ENCODE results near the gene VMAC.
A peak's percentile ranks its signal among the peaks of the same experiment; 100 is the strongest.

The VMAC gene

DNA sequence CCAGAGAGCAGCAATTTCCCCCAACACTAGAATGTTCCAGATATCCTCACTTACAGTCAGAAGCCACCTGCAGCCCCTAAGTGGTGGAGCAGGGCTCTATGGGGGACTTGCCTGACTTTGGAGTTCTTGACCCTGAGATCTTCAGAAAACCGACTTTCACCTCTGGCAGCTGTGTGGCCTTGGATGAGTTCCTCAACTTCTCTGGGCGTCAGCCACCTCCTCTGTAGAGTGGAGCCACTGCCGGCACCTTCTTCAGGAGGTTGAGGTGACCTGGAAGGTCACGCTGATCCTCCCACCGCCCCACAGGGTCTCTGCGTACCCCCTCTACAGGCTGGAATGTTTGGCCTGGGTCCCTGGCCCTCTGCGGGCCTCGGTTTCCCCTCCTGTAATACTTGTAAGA, 27.2 kb upstream of the VMAC start:
- DNase-seq (ENCODE audit: low spot score), result no peak
- H2BK120ac ChIP-seq (ENCODE audit: low read depth, low read length), result no peak overlapping the region
- no peak overlapping the region for H4K8ac ChIP-seq (ENCODE audit: low read depth, low read length)
- H3K18ac ChIP-seq (ENCODE audit: low read length), result peak overlapping the region; percentile 35
- H2BK15ac ChIP-seq (ENCODE audit: low read length), result peak overlapping the region; percentile 30
- no peak overlapping the region for H3K4ac ChIP-seq (ENCODE audit: low read length)
- H3K14ac ChIP-seq (ENCODE audit: low read length), result no peak overlapping the region
- peak overlapping the region; percentile 94 for H2AK5ac ChIP-seq (ENCODE audit: low read depth, low read length)
- peaks cover 20 to 21% of the 10 kb centered on the region in 2 donors for H3K4me1 ChIP-seq (ENCODE audit: control insufficient read depth in 2 of 2, insufficient read depth in 1 of 2, low read depth in 1 of 2, low read length in 2 of 2)
- no peaks in the 10 kb centered on the region for H3K36me3 ChIP-seq (replicated peaks in 1 of 2; ENCODE audit: control insufficient read depth in 2 of 2, insufficient read depth in 2 of 2, low read length in 2 of 2)
- H2BK5ac ChIP-seq (ENCODE audit: low read length), result no peak overlapping the region
- no peak overlapping the region for H3K9ac ChIP-seq (ENCODE audit: low read depth, low read length, poor library complexity)
- H3K79me1 ChIP-seq (ENCODE audit: low read depth, low read length), result no peaks in the 10 kb centered on the region
- peak overlapping the region; percentile 71 for H3K27ac ChIP-seq (replicated peaks; ENCODE audit: low read length)
- no peak overlapping the region for H3K4me2 ChIP-seq (ENCODE audit: insufficient read depth, low read length, poor library complexity, severe bottlenecking)
- H3K4me3 ChIP-seq (ENCODE audit: low read length in 2 of 2), result no peak overlapping the region
- no peak overlapping the region for H3K23ac ChIP-seq (ENCODE audit: low read depth, low read length, poor library complexity)
- H3K27me3 ChIP-seq (ENCODE audit: control insufficient read depth in 3 of 3, insufficient read depth in 3 of 3, low read depth in 1 of 3, low read length in 3 of 3), result no peaks in the 10 kb centered on the region
- H2AFZ ChIP-seq (ENCODE audit: low read length), result no peak overlapping the region
- H4K91ac ChIP-seq (ENCODE audit: low read depth, low read length, poor library complexity), result no peak overlapping the region
- WGBS, 2 donors (ENCODE audit: extremely low coverage in 2 of 2, insufficient read length in 2 of 2, insufficient replicate concordance in 1 of 2), result no CpG with 5 or more reads among the region's 8 CpGs
- no peak overlapping the region for H2BK12ac ChIP-seq (ENCODE audit: low read length)
- peaks cover 0 to 2% of the 10 kb centered on the region in 2 donors for H3K9me3 ChIP-seq (replicated peaks in 1 of 2; ENCODE audit: control insufficient read depth in 2 of 2, insufficient read depth in 1 of 2, low read depth in 1 of 2, low read length in 2 of 2)

DNA sequence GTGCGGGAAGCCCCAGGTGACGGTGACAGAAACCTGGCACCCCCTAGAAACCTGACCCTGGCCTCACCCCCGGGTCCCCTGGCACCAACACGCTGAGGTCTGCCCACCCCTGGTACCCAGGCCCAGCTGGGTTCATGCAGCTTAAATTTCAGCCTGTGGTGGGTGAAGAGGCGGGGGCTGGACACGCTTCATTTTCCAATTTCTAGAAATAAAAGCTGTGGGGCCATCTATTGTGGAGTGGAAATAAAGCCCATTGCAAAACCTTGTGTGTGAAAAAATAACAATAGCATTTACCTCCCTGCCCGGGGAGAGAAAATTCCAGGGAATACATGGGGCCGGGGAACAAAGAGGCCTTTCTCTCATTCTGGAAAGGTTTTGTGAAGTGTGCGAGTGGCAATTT, 26.8 kb upstream of the VMAC start:
- peak overlapping the region; percentile 35 for H3K18ac ChIP-seq (ENCODE audit: low read length)
- no peaks in the 10 kb centered on the region for H3K36me3 ChIP-seq (replicated peaks in 1 of 2; ENCODE audit: control insufficient read depth in 2 of 2, insufficient read depth in 2 of 2, low read length in 2 of 2)
- H2BK120ac ChIP-seq (ENCODE audit: low read depth, low read length), result no peak overlapping the region
- H3K79me1 ChIP-seq (ENCODE audit: low read depth, low read length), result no peaks in the 10 kb centered on the region
- no peak overlapping the region for H3K4ac ChIP-seq (ENCODE audit: low read length)
- peaks cover 0 to 2% of the 10 kb centered on the region in 2 donors for H3K9me3 ChIP-seq (replicated peaks in 1 of 2; ENCODE audit: control insufficient read depth in 2 of 2, insufficient read depth in 1 of 2, low read depth in 1 of 2, low read length in 2 of 2)
- no peak overlapping the region for H3K4me2 ChIP-seq (ENCODE audit: insufficient read depth, low read length, poor library complexity, severe bottlenecking)
- no peak overlapping the region for H4K91ac ChIP-seq (ENCODE audit: low read depth, low read length, poor library complexity)
- H3K23ac ChIP-seq (ENCODE audit: low read depth, low read length, poor library complexity), result no peak overlapping the region
- no peak overlapping the region for H3K4me3 ChIP-seq (ENCODE audit: low read length in 2 of 2)
- H2AFZ ChIP-seq (ENCODE audit: low read length), result no peak overlapping the region
- no peaks in the 10 kb centered on the region for H3K27me3 ChIP-seq (ENCODE audit: control insufficient read depth in 3 of 3, insufficient read depth in 3 of 3, low read depth in 1 of 3, low read length in 3 of 3)
- H4K8ac ChIP-seq (ENCODE audit: low read depth, low read length), result no peak overlapping the region
- peak overlapping the region; percentile 30 for H2BK15ac ChIP-seq (ENCODE audit: low read length)
- no peak overlapping the region for H3K14ac ChIP-seq (ENCODE audit: low read length)
- peak overlapping the region; percentile 71 for H3K27ac ChIP-seq (replicated peaks; ENCODE audit: low read length)
- H2BK12ac ChIP-seq (ENCODE audit: low read length), result no peak overlapping the region
- peak; percentile 23 for DNase-seq (ENCODE audit: low spot score)
- peak overlapping the region; percentile 94 for H2AK5ac ChIP-seq (ENCODE audit: low read depth, low read length)
- H3K4me1 ChIP-seq (ENCODE audit: control insufficient read depth in 2 of 2, insufficient read depth in 1 of 2, low read depth in 1 of 2, low read length in 2 of 2), result peaks cover 20 to 21% of the 10 kb centered on the region in 2 donors
- H3K9ac ChIP-seq (ENCODE audit: low read depth, low read length, poor library complexity), result no peak overlapping the region
- no peak overlapping the region for H2BK5ac ChIP-seq (ENCODE audit: low read length)
- WGBS, 2 donors (ENCODE audit: extremely low coverage in 2 of 2, insufficient read length in 2 of 2, insufficient replicate concordance in 1 of 2), result no CpG with 5 or more reads among the region's 9 CpGs

DNA sequence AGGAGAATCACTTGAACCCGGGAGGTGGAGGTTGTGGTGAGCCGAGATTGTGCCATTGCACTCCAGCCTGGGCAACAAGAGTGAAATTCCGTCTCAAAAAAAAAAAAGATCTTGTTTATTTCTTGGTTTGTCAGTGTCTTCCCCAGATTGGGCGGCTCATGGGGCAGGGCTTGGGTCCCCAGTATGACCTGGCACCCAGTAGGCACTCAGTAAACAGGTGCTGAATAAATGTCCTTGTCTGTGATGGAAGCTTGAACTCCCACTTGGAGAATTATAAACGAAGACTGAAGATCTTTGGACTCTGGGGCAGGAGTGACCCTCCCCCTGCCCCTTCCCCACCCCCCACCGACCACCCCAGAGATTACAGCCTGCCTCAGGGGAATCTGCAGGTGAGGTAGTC, 24.5 kb upstream of the VMAC start:
- Histone ChIP-seq H2AK5ac (ENCODE audit: low read depth, low read length) (peak overlapping the region; percentile 32), H3K18ac (ENCODE audit: low read length) (peak overlapping the region; percentile 24), H3K79me1 (ENCODE audit: low read depth, low read length) (no peaks in the 10 kb centered on the region), H3K14ac (ENCODE audit: low read length) (no peak overlapping the region), H2BK120ac (ENCODE audit: low read depth, low read length) (no peak overlapping the region), H3K36me3 (replicated peaks in 1 of 2; ENCODE audit: control insufficient read depth in 2 of 2, insufficient read depth in 2 of 2, low read length in 2 of 2) (no peaks in the 10 kb centered on the region), H3K4me3 (ENCODE audit: low read length in 2 of 2) (no peak overlapping the region), H2BK5ac (ENCODE audit: low read length) (no peak overlapping the region), H2BK12ac (ENCODE audit: low read length) (no peak overlapping the region), H3K4me1 (ENCODE audit: control insufficient read depth in 2 of 2, insufficient read depth in 1 of 2, low read depth in 1 of 2, low read length in 2 of 2) (peaks cover 20% of the 10 kb centered on the region in 2 donors), H3K9me3 (replicated peaks in 1 of 2; ENCODE audit: control insufficient read depth in 2 of 2, insufficient read depth in 1 of 2, low read depth in 1 of 2, low read length in 2 of 2) (no peaks in the 10 kb centered on the region), H3K27ac (replicated peaks; ENCODE audit: low read length) (no peak overlapping the region), H3K23ac (ENCODE audit: low read depth, low read length, poor library complexity) (no peak overlapping the region), H3K4ac (ENCODE audit: low read length) (no peak overlapping the region), H3K27me3 (ENCODE audit: control insufficient read depth in 3 of 3, insufficient read depth in 3 of 3, low read depth in 1 of 3, low read length in 3 of 3) (no peaks in the 10 kb centered on the region), H3K4me2 (ENCODE audit: insufficient read depth, low read length, poor library complexity, severe bottlenecking) (no peak overlapping the region), H4K91ac (ENCODE audit: low read depth, low read length, poor library complexity) (no peak overlapping the region), H4K8ac (ENCODE audit: low read depth, low read length) (no peak overlapping the region), H3K9ac (ENCODE audit: low read depth, low read length, poor library complexity) (no peak overlapping the region), H2BK15ac (ENCODE audit: low read length) (no peak overlapping the region), H2AFZ (ENCODE audit: low read length) (peak overlapping the region; percentile 58)
- no peak for DNase-seq (ENCODE audit: low spot score)
- WGBS, 2 donors (ENCODE audit: extremely low coverage in 2 of 2, insufficient read length in 2 of 2, insufficient replicate concordance in 1 of 2), result no CpG with 5 or more reads among the region's 6 CpGs

DNA sequence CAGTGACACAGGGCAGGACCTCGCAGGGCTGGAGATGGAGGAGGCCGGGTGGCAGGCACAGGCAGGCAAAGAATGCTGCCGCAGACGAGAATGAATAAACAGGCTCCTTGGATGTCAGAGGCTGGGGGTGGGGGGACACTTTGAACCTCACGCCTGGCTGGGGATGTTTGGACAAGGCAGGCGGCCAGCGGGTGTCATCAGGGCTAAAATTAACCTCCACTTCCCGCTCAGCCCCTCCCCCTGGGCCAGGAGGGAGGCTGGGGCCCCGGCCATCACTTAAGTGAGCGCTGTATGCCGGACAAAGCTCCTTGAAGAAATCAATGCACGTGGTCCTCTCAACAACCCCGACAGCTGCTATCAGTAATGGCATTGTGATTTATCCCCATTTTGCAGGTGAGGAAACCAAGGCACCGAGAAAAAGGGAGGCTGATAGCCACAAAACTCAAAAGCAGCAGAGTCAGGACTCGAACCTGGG, 24.0 kb upstream of the VMAC start:
- Histone ChIP-seq H2BK5ac (ENCODE audit: low read length) (no peak overlapping the region), H3K18ac (ENCODE audit: low read length) (peak overlapping the region; percentile 48), H3K4ac (ENCODE audit: low read length) (no peak overlapping the region), H2AK5ac (ENCODE audit: low read depth, low read length) (peak overlapping the region; percentile 32), H4K91ac (ENCODE audit: low read depth, low read length, poor library complexity) (no peak overlapping the region), H3K4me1 (ENCODE audit: control insufficient read depth in 2 of 2, insufficient read depth in 1 of 2, low read depth in 1 of 2, low read length in 2 of 2) (peaks cover 19 to 20% of the 10 kb centered on the region in 2 donors), H3K27ac (replicated peaks; ENCODE audit: low read length) (no peak overlapping the region), H3K79me1 (ENCODE audit: low read depth, low read length) (no peaks in the 10 kb centered on the region), H2BK15ac (ENCODE audit: low read length) (no peak overlapping the region), H2BK120ac (ENCODE audit: low read depth, low read length) (no peak overlapping the region), H3K9ac (ENCODE audit: low read depth, low read length, poor library complexity) (no peak overlapping the region), H3K9me3 (replicated peaks in 1 of 2; ENCODE audit: control insufficient read depth in 2 of 2, insufficient read depth in 1 of 2, low read depth in 1 of 2, low read length in 2 of 2) (no peaks in the 10 kb centered on the region), H3K27me3 (ENCODE audit: control insufficient read depth in 3 of 3, insufficient read depth in 3 of 3, low read depth in 1 of 3, low read length in 3 of 3) (no peaks in the 10 kb centered on the region), H3K36me3 (replicated peaks in 1 of 2; ENCODE audit: control insufficient read depth in 2 of 2, insufficient read depth in 2 of 2, low read length in 2 of 2) (no peaks in the 10 kb centered on the region), H3K4me3 (ENCODE audit: low read length in 2 of 2) (no peak overlapping the region), H4K8ac (ENCODE audit: low read depth, low read length) (no peak overlapping the region), H3K23ac (ENCODE audit: low read depth, low read length, poor library complexity) (no peak overlapping the region), H3K14ac (ENCODE audit: low read length) (no peak overlapping the region), H2AFZ (ENCODE audit: low read length) (peak overlapping the region; percentile 58), H3K4me2 (ENCODE audit: insufficient read depth, low read length, poor library complexity, severe bottlenecking) (no peak overlapping the region), H2BK12ac (ENCODE audit: low read length) (no peak overlapping the region)
- no CpG with 5 or more reads among the region's 15 CpGs for WGBS, 2 donors (ENCODE audit: extremely low coverage in 2 of 2, insufficient read length in 2 of 2, insufficient replicate concordance in 1 of 2)
- DNase-seq (ENCODE audit: low spot score), result no peak
